GM06990 (cell line): ENCODE measurements around the gene PIGZ.

Experiments
- DNase-seq: peaks from one replicate; pipeline ENCODE4 v3.0.0-alpha.2; 2011; ENCODE audit not compliant: insufficient read length; ENCODE audit errors: extremely low read depth
- H3K27me3 ChIP-seq: replicated peaks from 2 replicates; pipeline ENCODE4 v1.6.0; 2011; ENCODE audit warnings: low read length; ENCODE audit not compliant: control insufficient read depth, insufficient read depth
- H3K36me3 ChIP-seq: 2 replicates; pipeline ENCODE4 v1.5.1; 2011; ENCODE audit warnings: low read length; ENCODE audit not compliant: control insufficient read depth, insufficient read depth
- H3K4me3 ChIP-seq: replicated peaks from 2 replicates; pipeline ENCODE4 v1.5.1; 2011; ENCODE audit warnings: low read depth, mild to moderate bottlenecking, control low read depth, low read length
- TF ChIP-seq, protein P1 (sequence below): IDR thresholded peaks from 2 replicates; pipeline ENCODE4 v1.5.1; 2011; ENCODE audit warnings: low read length, control low read depth, mild to moderate bottlenecking, inconsistent platforms; ENCODE audit not compliant: insufficient read depth, poor library complexity, severe bottlenecking

Gene PIGZ

DNA sequence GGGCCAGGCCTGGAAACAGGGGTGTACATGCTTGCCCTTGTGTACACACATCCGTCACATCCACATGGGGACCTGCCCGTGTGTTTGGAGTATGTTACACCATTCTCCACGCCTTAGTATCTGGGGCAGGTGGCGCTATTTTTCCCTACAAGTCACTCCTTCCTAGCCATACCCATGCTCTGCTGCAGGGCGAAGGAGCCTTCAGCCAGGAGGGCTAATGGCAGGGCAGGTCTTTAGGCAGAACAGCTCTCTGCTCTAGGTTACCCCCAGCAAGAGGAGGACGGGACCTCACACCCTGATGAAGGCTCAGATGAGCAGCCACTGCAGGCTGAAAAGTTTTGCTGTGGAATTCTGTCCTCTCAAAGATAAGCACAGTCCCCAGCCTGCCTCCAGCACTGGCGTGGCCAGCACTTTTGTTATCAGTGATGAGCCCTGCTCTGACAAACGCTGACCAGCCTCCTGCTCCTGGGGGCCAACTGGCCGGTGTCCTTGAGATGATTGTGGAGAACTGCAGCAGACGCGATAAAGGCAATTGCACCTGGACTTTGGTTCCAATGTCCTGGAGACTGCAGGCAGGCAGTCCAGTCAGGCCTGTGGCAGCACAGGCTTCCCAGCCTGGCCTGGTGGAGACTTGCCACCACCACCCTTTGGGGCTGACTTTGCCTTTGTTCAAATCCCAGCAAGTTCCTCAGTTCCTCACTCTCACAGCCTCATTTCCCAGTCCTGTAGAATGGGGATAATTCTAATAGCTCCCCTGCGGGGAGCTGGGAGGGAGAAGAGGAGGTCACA lies 19.8 kb upstream of the PIGZ start:
- TF ChIP-seq, protein P1, sequence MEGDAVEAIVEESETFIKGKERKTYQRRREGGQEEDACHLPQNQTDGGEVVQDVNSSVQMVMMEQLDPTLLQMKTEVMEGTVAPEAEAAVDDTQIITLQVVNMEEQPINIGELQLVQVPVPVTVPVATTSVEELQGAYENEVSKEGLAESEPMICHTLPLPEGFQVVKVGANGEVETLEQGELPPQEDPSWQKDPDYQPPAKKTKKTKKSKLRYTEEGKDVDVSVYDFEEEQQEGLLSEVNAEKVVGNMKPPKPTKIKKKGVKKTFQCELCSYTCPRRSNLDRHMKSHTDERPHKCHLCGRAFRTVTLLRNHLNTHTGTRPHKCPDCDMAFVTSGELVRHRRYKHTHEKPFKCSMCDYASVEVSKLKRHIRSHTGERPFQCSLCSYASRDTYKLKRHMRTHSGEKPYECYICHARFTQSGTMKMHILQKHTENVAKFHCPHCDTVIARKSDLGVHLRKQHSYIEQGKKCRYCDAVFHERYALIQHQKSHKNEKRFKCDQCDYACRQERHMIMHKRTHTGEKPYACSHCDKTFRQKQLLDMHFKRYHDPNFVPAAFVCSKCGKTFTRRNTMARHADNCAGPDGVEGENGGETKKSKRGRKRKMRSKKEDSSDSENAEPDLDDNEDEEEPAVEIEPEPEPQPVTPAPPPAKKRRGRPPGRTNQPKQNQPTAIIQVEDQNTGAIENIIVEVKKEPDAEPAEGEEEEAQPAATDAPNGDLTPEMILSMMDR: peak; percentile 33
- DNase-seq: no peak
- Histone ChIP-seq H3K27me3 (no peaks in the 10 kb centered on the region), H3K4me3 (no peak overlapping the region), H3K36me3 (no peaks in the 10 kb centered on the region)

DNA sequence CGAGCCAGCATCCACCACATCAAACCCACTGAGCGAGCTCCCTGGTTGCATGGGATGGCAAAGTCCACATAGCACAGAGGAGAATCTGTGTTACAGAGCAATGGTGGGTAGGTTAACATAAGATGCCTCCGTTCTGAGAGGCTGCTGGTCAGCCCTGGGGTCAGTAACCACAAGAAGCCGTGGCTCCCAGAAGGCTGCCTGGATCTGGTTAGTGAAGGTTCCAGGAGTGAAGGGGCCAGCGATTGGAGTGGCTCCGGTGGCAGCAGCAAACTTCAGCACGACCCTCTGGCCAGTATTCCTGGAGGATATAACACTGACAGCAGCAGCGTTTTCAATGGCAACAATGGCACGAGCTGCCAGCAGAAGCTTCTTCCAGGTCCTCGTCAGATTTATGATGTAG lies 18.4 kb upstream of the PIGZ start:
- TF ChIP-seq, protein P1: no peak
- H3K36me3 ChIP-seq: no peaks in the 10 kb centered on the region
- H3K27me3 ChIP-seq: no peaks in the 10 kb centered on the region
- H3K4me3 ChIP-seq: no peak overlapping the region
- DNase-seq: no peak

DNA sequence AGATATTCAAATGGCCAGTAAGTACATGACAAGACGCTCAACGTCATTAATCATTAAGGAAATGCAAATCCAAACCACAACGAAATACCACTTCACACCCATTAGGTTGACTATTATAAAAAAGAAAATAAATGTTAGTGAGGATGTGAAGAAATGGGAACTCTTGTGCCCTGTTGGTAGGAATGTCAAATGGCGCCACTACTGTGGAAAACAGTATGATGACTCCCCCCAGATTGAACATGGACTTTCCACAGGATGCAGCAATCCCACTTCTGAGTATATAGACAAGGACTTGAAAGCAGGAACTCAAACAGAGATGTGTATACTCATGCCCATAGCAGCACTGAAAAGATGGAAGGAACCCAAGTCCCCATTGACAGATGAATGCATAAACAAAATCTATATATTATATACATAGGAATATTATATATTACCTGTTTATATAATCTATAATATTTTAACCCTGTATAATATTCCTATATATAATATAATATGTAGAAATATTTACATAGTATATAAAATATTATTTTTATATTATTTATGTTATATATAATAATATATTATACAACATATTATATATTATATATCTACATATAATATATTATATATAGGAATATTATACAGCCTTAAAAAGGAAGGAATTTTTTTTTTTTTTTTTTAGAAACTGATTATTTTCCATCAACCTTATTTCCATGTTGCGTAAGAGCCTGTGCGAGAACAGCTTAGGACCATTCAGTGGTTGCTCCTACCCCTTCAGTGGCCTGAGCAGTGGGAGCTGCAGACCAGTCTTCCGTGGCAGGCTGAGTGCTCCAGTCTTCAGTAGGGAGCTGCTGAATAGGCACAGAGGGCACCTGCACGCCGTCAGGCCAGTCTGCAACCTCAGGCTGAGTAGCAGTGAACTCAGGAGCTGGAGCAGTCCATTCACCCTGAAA lies 17.6 kb upstream of the PIGZ start:
- H3K27me3 ChIP-seq: no peaks in the 10 kb centered on the region
- H3K4me3 ChIP-seq: no peak overlapping the region
- DNase-seq: no peak
- TF ChIP-seq, protein P1: no peak
- H3K36me3 ChIP-seq: no peaks in the 10 kb centered on the region

DNA sequence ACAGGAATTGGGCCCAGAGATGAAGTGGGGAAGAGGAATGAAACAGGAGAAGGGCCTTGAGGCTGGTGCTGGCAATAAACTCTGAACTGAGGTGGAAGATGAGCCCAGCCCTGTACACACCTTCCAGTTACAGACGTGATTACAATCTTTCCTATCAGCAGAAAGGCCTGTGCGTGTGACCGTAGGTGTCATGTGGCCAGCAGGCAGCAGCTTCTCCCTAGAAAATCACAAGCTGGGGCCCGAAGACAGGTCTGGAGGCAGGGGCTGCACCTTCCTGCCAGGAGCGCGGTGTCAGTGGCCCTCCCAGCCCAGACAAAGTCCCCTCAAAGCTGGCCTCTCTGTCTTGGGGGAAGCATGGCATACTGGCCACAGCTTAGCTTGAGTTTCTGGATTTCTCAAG lies 16.7 kb upstream of the PIGZ start:
- H3K36me3 ChIP-seq: no peaks in the 10 kb centered on the region
- TF ChIP-seq, protein P1: no peak
- H3K27me3 ChIP-seq: no peaks in the 10 kb centered on the region
- no peak for DNase-seq
- no peak overlapping the region for H3K4me3 ChIP-seq

DNA sequence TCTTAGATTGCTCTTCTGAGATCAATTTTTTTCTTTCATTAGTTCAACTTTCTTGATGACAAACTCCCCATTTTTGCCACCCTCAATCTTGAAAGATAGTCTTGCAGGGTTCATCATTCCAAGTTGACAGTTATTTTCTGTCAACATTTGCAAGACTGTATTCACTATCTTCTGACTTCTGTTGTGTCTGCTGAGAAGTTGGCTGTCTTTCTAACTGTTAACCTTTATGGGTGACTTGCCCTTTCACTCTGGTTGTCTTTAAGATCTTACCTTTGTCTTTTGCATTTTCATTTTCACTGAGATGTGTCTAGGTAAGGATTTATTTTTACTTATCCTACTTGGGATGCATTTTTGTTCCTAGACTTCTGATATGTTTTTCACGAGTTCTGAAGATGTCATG lies 14.6 kb upstream of the PIGZ start:
- TF ChIP-seq, protein P1: no peak
- Histone ChIP-seq H3K4me3 (no peak overlapping the region), H3K27me3 (no peaks in the 10 kb centered on the region), H3K36me3 (no peaks in the 10 kb centered on the region)
- DNase-seq: no peak
